GM21576 (cell line): ENCODE measurements around the gene SH3YL1.

Experiments used
- ATAC-seq: cut with Tn5 transposase; IDR thresholded peaks from one replicate; pipeline ENCODE4 v1.9.1; 2021; ENCODE audit warnings: mild to moderate bottlenecking, moderate library complexity; ENCODE audit not compliant: unreplicated experiment

The SH3YL1 gene

GRCh38 chr2:223971-224760 is 39.7 kb downstream of the SH3YL1 start:
- ATAC-seq, result no peak

GRCh38 chr2:223451-223850 is 40.4 kb downstream of the SH3YL1 start:
- ATAC-seq, result no peak

GRCh38 chr2:216068-216467 is 47.8 kb downstream of the SH3YL1 start:
- ATAC-seq, result no peak

- ATAC-seq, result no peak
These were observed 49.7 kb downstream of the SH3YL1 start for GRCh38 chr2:213932-214693.

- no peak for ATAC-seq
These were observed 52.2 kb downstream of the SH3YL1 start for GRCh38 chr2:211486-212184.

- ATAC-seq, result no peak
These were observed 53.2 kb downstream of the SH3YL1 start for GRCh38 chr2:210660-211059.

GRCh38 chr2:209470-209869 is 54.4 kb downstream of the SH3YL1 start:
- ATAC-seq, result no peak

GRCh38 chr2:208335-208734 is 55.5 kb downstream of the SH3YL1 start:
- no peak for ATAC-seq

- ATAC-seq, result no peak
These were observed 59.8 kb downstream of the SH3YL1 start for GRCh38 chr2:203984-204383.

- no peak for ATAC-seq
These were observed 60.4 kb downstream of the SH3YL1 start for GRCh38 chr2:203401-203800.

GRCh38 chr2:202945-203344 is 60.9 kb downstream of the SH3YL1 start:
- ATAC-seq, result no peak

GRCh38 chr2:201648-202433 is 62.0 kb downstream of the SH3YL1 start:
- ATAC-seq, result no peak

GRCh38 chr2:199041-199966 is 64.5 kb downstream of the SH3YL1 start:
- no peak for ATAC-seq

GRCh38 chr2:196406-196805 is 67.4 kb downstream of the SH3YL1 start:
- no peak for ATAC-seq

- ATAC-seq, result no peak
These were observed 67.9 kb downstream of the SH3YL1 start for GRCh38 chr2:195932-196331.

GRCh38 chr2:193141-193671 is 70.6 kb downstream of the SH3YL1 start:
- no peak for ATAC-seq

- ATAC-seq, result no peak
These were observed 72.3 kb downstream of the SH3YL1 start for GRCh38 chr2:191311-192190.

- ATAC-seq, result no peak
These were observed 76.0 kb downstream of the SH3YL1 start for GRCh38 chr2:187825-188224.

- no peak for ATAC-seq
These were observed 78.6 kb downstream of the SH3YL1 start for GRCh38 chr2:185221-185620.
